K562 (cell line): ENCODE data around the gene TMEM229B. TPM values are rescaled to one million over a fixed set of nuclear protein-coding genes. Genes with fewer than 3 reads are reported as not detected.
A peak's percentile ranks its signal among the peaks of the same experiment; 100 is the strongest.

ENCODE experiments used
- ATAC-seq: fragments of 200-7000 bp; cut with Tn5 transposase; 3 replicates; pipeline ENCODE4 v1.9.1; 2020; ENCODE audit warnings: moderate library complexity
- BruUV-seq: library from RNA; stranded (reverse); fragments of 400-500 nt; replicated peaks from 2 replicates; lab custom pipeline; 2021; lab: Mats Ljungman, UMichigan
- CTCF ChIA-PET: fragments of 300-600 bp; formaldehyde crosslinking; extraction: SDS; loops from one replicate; lab custom pipeline; 2021; ENCODE audit warnings: low intra/inter-chr PET ratio; lab: Yijun Ruan, JAX
- POLR2A ChIA-PET: fragments of 300-600, 350-650 bp; sonication (Branson Sonifier 250); formaldehyde crosslinking; extraction: SDS; loops from one replicate; lab custom pipeline; 2021; ENCODE audit warnings: antibody characterized with exemption, inconsistent platforms; lab: Yijun Ruan, JAX
- DNase-seq, 4 experiments: peaks; one replicate each; pipeline versions ENCODE4 v3.0.0 to v3.0.0-alpha.2; 2011 to 2018; ENCODE audit warnings: low spot score in 3 of 4, mixed read lengths in 3 of 4; ENCODE audit errors: extremely low read depth in 1 of 4
- FAIRE-seq: peaks from 2 replicates; lab custom pipeline; 2011; peaks lifted over from hg19 to GRCh38; lab: Jason Lieb, UNC
- H2AFZ ChIP-seq: 2 replicates; pipeline ENCODE4 v1.6.0; 2011; ENCODE audit warnings: low read depth, low read length, control low read depth, inconsistent platforms
- H3K27ac ChIP-seq: fragments of 200-600 bp; 3 replicates; pipeline ENCODE4 v1.8.0; 2011; ENCODE audit warnings: low read depth, mild to moderate bottlenecking, control low read depth, inconsistent platforms, low read length, moderate library complexity, mixed read lengths; ENCODE audit errors: extremely low read depth
- H3K27me3 ChIP-seq, 2 experiments: fragments of 300-600 bp in 1 of 2; 2 replicates in 1 of 2; 3 replicates in 1 of 2; pipeline versions ENCODE4 v1.6.0 to v1.8.0; 2011; ENCODE audit warnings: inconsistent platforms in 2 of 2, low read length in 2 of 2, mild to moderate bottlenecking in 1 of 2, mixed read lengths in 1 of 2, moderate library complexity in 1 of 2; ENCODE audit not compliant: control insufficient read depth in 2 of 2, insufficient read depth in 2 of 2
- H3K36me3 ChIP-seq: fragments of 300-600 bp; 3 replicates; pipeline ENCODE4 v1.8.0; 2011; ENCODE audit warnings: mild to moderate bottlenecking, low read length, inconsistent platforms; ENCODE audit not compliant: control insufficient read depth, insufficient read depth
- H3K4me1 ChIP-seq, 2 experiments: fragments of 200-600 bp in 1 of 2; replicated peaks in 1 of 2; 2 replicates in 1 of 2; 3 replicates in 1 of 2; pipeline versions ENCODE4 v1.5.1 to v1.8.0; 2011; ENCODE audit warnings: inconsistent platforms in 2 of 2, low read length in 2 of 2, mild to moderate bottlenecking in 1 of 2, mixed read lengths in 1 of 2, moderate library complexity in 1 of 2; ENCODE audit not compliant: control insufficient read depth in 2 of 2, insufficient read depth in 2 of 2
- H3K4me2 ChIP-seq: 2 replicates; pipeline ENCODE4 v1.6.1; 2011; ENCODE audit warnings: low read length, control low read depth, inconsistent platforms, mixed read lengths; ENCODE audit not compliant: insufficient read depth
- H3K4me3 ChIP-seq: fragments of 200-600 bp; sonication (generic), shearing (Covaris generic); 2 replicates; pipeline ENCODE4 v1.5.1; 2016; ENCODE audit warnings: control low read depth, inconsistent platforms
- H3K79me2 ChIP-seq: fragments of 200-600 bp; 3 replicates; pipeline ENCODE4 v1.8.0; 2011; ENCODE audit warnings: low read length, inconsistent platforms; ENCODE audit not compliant: control insufficient read depth, insufficient read depth
- H3K9ac ChIP-seq, 2 experiments: 2 replicates each; pipeline versions ENCODE4 v1.6.0 to v1.6.1; 2011; ENCODE audit warnings: low read depth in 2 of 2, low read length in 2 of 2, control low read depth in 1 of 2, inconsistent platforms in 1 of 2, mild to moderate bottlenecking in 1 of 2, mixed read lengths in 1 of 2; ENCODE audit not compliant: insufficient read depth in 1 of 2
- H3K9me1 ChIP-seq: one replicate; pipeline ENCODE4 v1.6.0; 2011; ENCODE audit warnings: inconsistent platforms, mild to moderate bottlenecking, low read length, moderate library complexity; ENCODE audit not compliant: control insufficient read depth, insufficient read depth
- H3K9me3 ChIP-seq: replicated peaks from 2 replicates; pipeline ENCODE4 v1.5.1; 2011; ENCODE audit warnings: low read depth, low read length, inconsistent platforms; ENCODE audit not compliant: control insufficient read depth, insufficient read depth
- H4K20me1 ChIP-seq: replicated peaks from 2 replicates; pipeline ENCODE4 v1.6.1; 2011; ENCODE audit warnings: low read length, inconsistent platforms, mixed read lengths; ENCODE audit not compliant: control insufficient read depth, insufficient read depth
- NFIX ChIP-seq: fragments of 250-450 bp; sonication (Bioruptor Pico); IDR thresholded peaks from 2 replicates; pipeline ENCODE4 v1.4.0; 2020; ENCODE audit warnings: low read depth, mild to moderate bottlenecking, moderate library complexity
- RAD51 ChIP-seq: fragments of 450-650 bp; IDR thresholded peaks from 2 replicates; pipeline ENCODE4 v1.7.1; 2016; ENCODE audit warnings: low read depth, mild to moderate bottlenecking, borderline replicate concordance
- RBM15 ChIP-seq: fragments of 200-400 bp; formaldehyde crosslinking; IDR thresholded peaks from 2 replicates; pipeline ENCODE4 v1.6.1; 2018; ENCODE audit warnings: mild to moderate bottlenecking, low read length, moderate library complexity; ENCODE audit not compliant: insufficient read depth
- SIX5 ChIP-seq, 2 experiments: IDR thresholded peaks; 2 replicates each; pipeline ENCODE4 v1.6.1; 2011; ENCODE audit warnings: low read length in 2 of 2, borderline replicate concordance in 1 of 2, low read depth in 1 of 2, mild to moderate bottlenecking in 1 of 2, moderate library complexity in 1 of 2; ENCODE audit not compliant: insufficient read depth in 1 of 2
- ZBTB7A ChIP-seq: IDR thresholded peaks from 2 replicates; pipeline ENCODE4 v1.6.1; 2011; ENCODE audit warnings: low read depth, mild to moderate bottlenecking, low read length, moderate library complexity, borderline replicate concordance; ENCODE audit not compliant: control insufficient read depth
- ZNF253 ChIP-seq: fragments of 250-450 bp; sonication (Bioruptor Pico); conservative IDR thresholded peaks from 2 replicates; pipeline ENCODE4 v1.6.1; 2021; ENCODE audit warnings: mild to moderate bottlenecking
- ZNF384 ChIP-seq: IDR thresholded peaks from 2 replicates; pipeline ENCODE4 v1.6.1; 2012; ENCODE audit warnings: low read depth, low read length, improper control_type of control experiment
- WGBS: fragments of 100-300 bp; shearing (Covaris generic); methylation state at CpG from one replicate; pipeline ENCODE4 v1.1.6; 2016; ENCODE audit warnings: low coverage, mixed read lengths; ENCODE audit not compliant: insufficient coverage; ENCODE audit errors: missing lambda C conversion rate; 5-methylcytosine and 5-hydroxymethylcytosine counted together
- in situ Hi-C: fragments of 300-500 bp; cut with MboI; formaldehyde crosslinking; loops from 4 replicates; pipeline ENCODE4 v1.15.0; 2018; ENCODE audit warnings: inconsistent platforms, mixed read lengths
- intact Hi-C: fragments of 100-400 bp; cut with micrococcal nuclease; formaldehyde crosslinking; loops from 2 replicates; pipeline ENCODE4 v1.14.2; 2022
- polyA plus RNA-seq, 8 experiments: library from polyadenylated mRNA; depleted of rRNA in 4 of 8; stranded (reverse) in 5 of 8; unstranded in 3 of 8; fragments of >200 nt; fragmentation: Nextera tagmentation in 2 of 8; fragmentation: Illumina TruSeq in 1 of 8; extraction: Ambion mirVana in 2 of 8; extraction: Trizol in 1 of 8; gene quantifications; 2 replicates each; pipeline versions ENCODE4 v1.2.1 to v1.2.3, GENCODE V29; 2011 to 2014; ENCODE audit warnings: inconsistent platforms in 1 of 8, missing spikeins in 1 of 8
- total RNA-seq, 7 experiments: library from RNA; depleted of rRNA in 6 of 7; stranded (reverse); fragments of >200 nt in 6 of 7; fragmentation: Illumina TruSeq in 2 of 7; extraction: Trizol in 2 of 7; gene quantifications; 2 replicates each; pipeline versions ENCODE4 v1.2.1 to v1.2.3, GENCODE V29; 2011 to 2021; ENCODE audit warnings: low replicate concordance in 1 of 7
- TF ChIP-seq, protein P1 (sequence below): fragments of 250-450 bp; sonication (Bioruptor Pico); IDR thresholded peaks from 2 replicates; pipeline ENCODE4 v1.5.0; 2020; ENCODE audit warnings: mild to moderate bottlenecking, borderline replicate concordance
- TF ChIP-seq, protein P2 (sequence below): sonication (generic); formaldehyde crosslinking; IDR thresholded peaks from 2 replicates; pipeline ENCODE4 v1.8.1; 2022; ENCODE audit warnings: missing genetic modification reagents
- TF ChIP-seq, protein P3 (sequence below): fragments of 250-450 bp; sonication (Bioruptor Pico); IDR thresholded peaks from 2 replicates; pipeline ENCODE4 v1.4.0; 2020; ENCODE audit warnings: mild to moderate bottlenecking

Gene TMEM229B
- total and polyA plus RNA-seq, 9 of the 15 experiments (the other 6 are each of a cell fraction or from before 2014, with no cell fraction given), result not detected

DNA sequence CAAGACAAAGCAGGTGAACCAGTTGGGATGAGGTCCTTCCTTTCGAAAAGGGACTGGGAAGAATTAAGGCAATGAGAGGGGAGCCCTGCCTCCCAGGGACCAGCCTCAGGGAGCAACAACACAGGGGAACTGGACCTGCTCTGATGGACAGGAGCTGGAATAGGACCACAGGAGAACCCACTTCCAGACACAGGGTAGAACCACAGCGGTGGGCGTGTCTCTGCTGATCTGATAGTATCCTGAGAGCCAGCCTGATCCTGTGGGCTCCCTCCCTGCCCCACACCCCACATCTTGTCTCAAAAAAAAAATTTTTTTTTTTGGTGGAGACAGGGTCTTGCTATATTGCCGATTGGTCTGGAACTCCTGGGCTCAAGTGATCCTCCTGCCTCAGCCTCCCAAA lies 62.9 kb downstream of the TMEM229B start:
- no peaks in the 10 kb centered on the region for H3K79me2 ChIP-seq
- H3K27me3 ChIP-seq, result no peaks in the 10 kb centered on the region; a peak in 1 of 5 replicates
- peak overlapping the region; percentile 51; the same call in 1 of the 2 replicates for H2AFZ ChIP-seq
- H3K36me3 ChIP-seq, result no peaks in the 10 kb centered on the region
- in situ Hi-C loops, result loop anchor here (10.0 kb wide), 1 partner anchor 149 kb away; no protein-coding TSS in a partner anchor
- 7% methylated on average over 3 of the region's 4 CpGs for WGBS
- no peaks in the 10 kb centered on the region for H4K20me1 ChIP-seq
- H3K9ac ChIP-seq, result no peak overlapping the region
- ATAC-seq (peak; percentile 56), FAIRE-seq (no peak), DNase-seq (peak; percentile 39 to 48 (median 40))
- POLR2A ChIA-PET, result interaction anchor here (0.5 to 2.3 kb wide), 5 partner anchors 11 to 1768 kb away, joined by 3 to 5 read pairs (median 4); no protein-coding TSS in a partner anchor
- BruUV-seq, result no TSS peak
- intact Hi-C loops, result loop anchor here (5.0 kb wide), 2 partner anchors 92 to 277 kb away; partner anchors contain the start of gene RDH12
- H3K4me1 ChIP-seq, result peaks cover 23 to 44% of the 10 kb centered on the region in 2 experiments; a peak in 4 of 5 replicates
- no peaks in the 10 kb centered on the region for H3K9me1 ChIP-seq
- peak overlapping the region; percentile 12; the same call in 1 of the 2 replicates for H3K4me2 ChIP-seq
- CTCF ChIA-PET, result interaction anchor here (0.7 kb wide), 1 partner anchor 65 kb away, joined by 3 read pairs; the partner anchor contains the start of gene EIF2S1
- no peak overlapping the region for H3K4me3 ChIP-seq
- H3K9me3 ChIP-seq, result 0 out of 2 replicates have a peak, but pooled peaks cover 2% of the 10 kb centered on the region
- no peak overlapping the region for H3K27ac ChIP-seq
- TF ChIP-seq, protein P1, sequence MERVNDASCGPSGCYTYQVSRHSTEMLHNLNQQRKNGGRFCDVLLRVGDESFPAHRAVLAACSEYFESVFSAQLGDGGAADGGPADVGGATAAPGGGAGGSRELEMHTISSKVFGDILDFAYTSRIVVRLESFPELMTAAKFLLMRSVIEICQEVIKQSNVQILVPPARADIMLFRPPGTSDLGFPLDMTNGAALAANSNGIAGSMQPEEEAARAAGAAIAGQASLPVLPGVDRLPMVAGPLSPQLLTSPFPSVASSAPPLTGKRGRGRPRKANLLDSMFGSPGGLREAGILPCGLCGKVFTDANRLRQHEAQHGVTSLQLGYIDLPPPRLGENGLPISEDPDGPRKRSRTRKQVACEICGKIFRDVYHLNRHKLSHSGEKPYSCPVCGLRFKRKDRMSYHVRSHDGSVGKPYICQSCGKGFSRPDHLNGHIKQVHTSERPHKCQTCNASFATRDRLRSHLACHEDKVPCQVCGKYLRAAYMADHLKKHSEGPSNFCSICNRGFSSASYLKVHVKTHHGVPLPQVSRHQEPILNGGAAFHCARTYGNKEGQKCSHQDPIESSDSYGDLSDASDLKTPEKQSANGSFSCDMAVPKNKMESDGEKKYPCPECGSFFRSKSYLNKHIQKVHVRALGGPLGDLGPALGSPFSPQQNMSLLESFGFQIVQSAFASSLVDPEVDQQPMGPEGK, result no peak
- TF ChIP-seq RAD51 (no peak), ZNF384 (0 out of 2 replicates have a peak, but pooled peaks have one; percentile 13), ZNF253 (no peak), RBM15 (no peak), NFIX (CRISPR knock-in tag) (no peak), ZBTB7A (no peak), SIX5 (IDR thresholded peaks at IDR 0.05; ENCODE audit: borderline replicate concordance in 1 of 2, insufficient read depth in 1 of 2, low read depth in 1 of 2, low read length in 2 of 2) (no peak)
- TF ChIP-seq, protein P2, sequence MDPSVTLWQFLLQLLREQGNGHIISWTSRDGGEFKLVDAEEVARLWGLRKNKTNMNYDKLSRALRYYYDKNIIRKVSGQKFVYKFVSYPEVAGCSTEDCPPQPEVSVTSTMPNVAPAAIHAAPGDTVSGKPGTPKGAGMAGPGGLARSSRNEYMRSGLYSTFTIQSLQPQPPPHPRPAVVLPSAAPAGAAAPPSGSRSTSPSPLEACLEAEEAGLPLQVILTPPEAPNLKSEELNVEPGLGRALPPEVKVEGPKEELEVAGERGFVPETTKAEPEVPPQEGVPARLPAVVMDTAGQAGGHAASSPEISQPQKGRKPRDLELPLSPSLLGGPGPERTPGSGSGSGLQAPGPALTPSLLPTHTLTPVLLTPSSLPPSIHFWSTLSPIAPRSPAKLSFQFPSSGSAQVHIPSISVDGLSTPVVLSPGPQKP, result no peak
- TF ChIP-seq, protein P3, sequence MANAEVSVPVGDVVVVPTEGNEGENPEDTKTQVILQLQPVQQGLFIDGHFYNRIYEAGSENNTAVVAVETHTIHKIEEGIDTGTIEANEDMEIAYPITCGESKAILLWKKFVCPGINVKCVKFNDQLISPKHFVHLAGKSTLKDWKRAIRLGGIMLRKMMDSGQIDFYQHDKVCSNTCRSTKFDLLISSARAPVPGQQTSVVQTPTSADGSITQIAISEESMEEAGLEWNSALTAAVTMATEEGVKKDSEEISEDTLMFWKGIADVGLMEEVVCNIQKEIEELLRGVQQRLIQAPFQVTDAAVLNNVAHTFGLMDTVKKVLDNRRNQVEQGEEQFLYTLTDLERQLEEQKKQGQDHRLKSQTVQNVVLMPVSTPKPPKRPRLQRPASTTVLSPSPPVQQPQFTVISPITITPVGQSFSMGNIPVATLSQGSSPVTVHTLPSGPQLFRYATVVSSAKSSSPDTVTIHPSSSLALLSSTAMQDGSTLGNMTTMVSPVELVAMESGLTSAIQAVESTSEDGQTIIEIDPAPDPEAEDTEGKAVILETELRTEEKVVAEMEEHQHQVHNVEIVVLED (CRISPR knock-in tag), result no peak
